Ovary (tissue), 9 donors: ENCODE results near the gene BLTP3B. TPM values are rescaled to one million over a fixed set of nuclear protein-coding genes. Genes with fewer than 3 reads are reported as not detected.

Source experiments
- DNase-seq, 5 donors: peaks; one replicate each; pipeline ENCODE4 v3.0.0-alpha.2; 2019 to 2020
- H3K27ac ChIP-seq, 2 donors: fragments of 200-600 bp; one replicate each; pipeline versions ENCODE4 v1.5.1 to v1.8.0; 2019 to 2022
- H3K27me3 ChIP-seq: fragments of 200-600 bp; one replicate; pipeline ENCODE4 v1.8.0; 2022
- H3K36me3 ChIP-seq: fragments of 200-600 bp; sonication (generic); one replicate; pipeline ENCODE4 v1.5.1; 2019
- H3K4me1 ChIP-seq: one replicate; pipeline ENCODE4 v1.8.1; 2013; ENCODE audit warnings: mild to moderate bottlenecking, moderate library complexity; ENCODE audit not compliant: insufficient read depth
- H3K4me3 ChIP-seq: fragments of 200-600 bp; sonication (generic); one replicate; pipeline ENCODE4 v1.5.1; 2017
- H3K9me3 ChIP-seq, 2 donors: fragments of 200-600 bp in 1 of 2; sonication (generic) in 1 of 2; one replicate each; pipeline versions ENCODE4 v1.5.1 to v1.8.1; 2013 to 2019; ENCODE audit warnings: mild to moderate bottlenecking in 1 of 2, moderate library complexity in 1 of 2
- EP300 ChIP-seq: sonication (generic); formaldehyde crosslinking; IDR thresholded peaks from one replicate; pipeline ENCODE4 v1.6.1; 2017; ENCODE audit warnings: antibody characterized with exemption
- POLR2A ChIP-seq: fragments of 450-650 bp; IDR thresholded peaks from one replicate; pipeline ENCODE4 v1.6.1; 2017; ENCODE audit warnings: antibody characterized with exemption, mild to moderate bottlenecking, moderate library complexity
- WGBS, 3 donors: extraction: QIAGEN DNeasy Blood & Tissue Kit in 1 of 3; methylation state at CpG; one replicate each; pipeline versions ENCODE4 v1.1.5 to v1.1.7; 2013 to 2017; 5-methylcytosine and 5-hydroxymethylcytosine counted together
- intact Hi-C, 4 donors: fragments of 100-400 bp; cut with DNase I; formaldehyde crosslinking; loops; one replicate each; pipeline versions ENCODE4 v1.11.0 to v1.15.1; 2022 to 2023
- polyA plus RNA-seq, 2 donors: library from polyadenylated mRNA; stranded (reverse); fragments of 200-250 nt in 1 of 2; fragments of 350-450 nt in 1 of 2; fragmentation: Illumina TruSeq in 1 of 2; extraction: RNeasy Lipid Tissue Mini Kit (QIAGEN cat#74804) in 1 of 2; gene quantifications; one replicate each; pipeline ENCODE4 v1.2.3, GENCODE V29; 2013 to 2014
- total RNA-seq, 7 donors: library from RNA; depleted of rRNA in 2 of 7; stranded (reverse); fragments of >200 nt in 2 of 7; fragmentation: NEBNext Ultra II Directional in 3 of 7; extraction: Animal tissue kit (Norgen Biotek cat#: 25700) in 3 of 7; gene quantifications; one replicate each; pipeline versions ENCODE4 v1.1.0 to v1.2.4, GENCODE V29; 2016 to 2023
- TF ChIP-seq, protein P1 (sequence below), 3 donors: fragments of 450-650 bp in 2 of 3; fragments of 200-600 bp in 1 of 3; IDR thresholded peaks; one replicate each; pipeline versions ENCODE4 v1.5.1 to v1.8.0; 2016 to 2022; ENCODE audit warnings: antibody characterized with exemption in 3 of 3, mild to moderate bottlenecking in 1 of 3
- donor health status: DM: no; HTN: no; CAD: no; lungs with moderate emphysema.
- donor health status: DM: no; HTN: no; CAD: no.
- donor health status: Bipolar disorder and iron deficiency.
- donor health status: DM: yes; HTN: yes; CAD: no.
- donor health status: DM: no; HTN: no; CAD: no.
- donor health status: DM: yes; HTN: yes; CAD: no.

The BLTP3B gene
- total and polyA plus RNA-seq, 9 donors: 6.5 to 25.6 (median 20.9) TPM

DNA sequence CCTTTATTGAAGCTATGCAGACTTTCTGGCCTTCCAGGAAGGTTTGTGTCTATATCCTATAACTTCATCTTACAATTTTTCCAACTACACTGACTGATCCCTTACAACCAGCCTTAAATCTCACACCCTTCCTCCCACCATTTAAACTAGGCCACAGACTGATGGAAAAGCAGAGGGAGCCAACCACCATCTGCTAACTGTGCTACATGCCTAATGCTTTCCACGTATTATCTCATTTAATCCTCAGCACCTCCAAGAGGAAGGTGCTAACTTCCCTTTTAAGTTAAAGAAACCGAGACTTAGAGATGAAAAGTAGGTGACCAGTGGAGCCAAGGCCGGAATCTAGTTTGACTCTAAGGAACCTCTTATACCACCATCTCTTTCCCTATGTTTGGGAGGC is 22.7 kb upstream of the BLTP3B start:
- WGBS, 3 donors: 93 to 96% (median 96%) methylated on average over 3 of the region's 3 CpGs
- no peak for TF ChIP-seq EP300
- TF ChIP-seq, protein P1, sequence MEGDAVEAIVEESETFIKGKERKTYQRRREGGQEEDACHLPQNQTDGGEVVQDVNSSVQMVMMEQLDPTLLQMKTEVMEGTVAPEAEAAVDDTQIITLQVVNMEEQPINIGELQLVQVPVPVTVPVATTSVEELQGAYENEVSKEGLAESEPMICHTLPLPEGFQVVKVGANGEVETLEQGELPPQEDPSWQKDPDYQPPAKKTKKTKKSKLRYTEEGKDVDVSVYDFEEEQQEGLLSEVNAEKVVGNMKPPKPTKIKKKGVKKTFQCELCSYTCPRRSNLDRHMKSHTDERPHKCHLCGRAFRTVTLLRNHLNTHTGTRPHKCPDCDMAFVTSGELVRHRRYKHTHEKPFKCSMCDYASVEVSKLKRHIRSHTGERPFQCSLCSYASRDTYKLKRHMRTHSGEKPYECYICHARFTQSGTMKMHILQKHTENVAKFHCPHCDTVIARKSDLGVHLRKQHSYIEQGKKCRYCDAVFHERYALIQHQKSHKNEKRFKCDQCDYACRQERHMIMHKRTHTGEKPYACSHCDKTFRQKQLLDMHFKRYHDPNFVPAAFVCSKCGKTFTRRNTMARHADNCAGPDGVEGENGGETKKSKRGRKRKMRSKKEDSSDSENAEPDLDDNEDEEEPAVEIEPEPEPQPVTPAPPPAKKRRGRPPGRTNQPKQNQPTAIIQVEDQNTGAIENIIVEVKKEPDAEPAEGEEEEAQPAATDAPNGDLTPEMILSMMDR (IDR thresholded peaks at IDR 0.05): no peak
- intact Hi-C loops: no loop called here

DNA sequence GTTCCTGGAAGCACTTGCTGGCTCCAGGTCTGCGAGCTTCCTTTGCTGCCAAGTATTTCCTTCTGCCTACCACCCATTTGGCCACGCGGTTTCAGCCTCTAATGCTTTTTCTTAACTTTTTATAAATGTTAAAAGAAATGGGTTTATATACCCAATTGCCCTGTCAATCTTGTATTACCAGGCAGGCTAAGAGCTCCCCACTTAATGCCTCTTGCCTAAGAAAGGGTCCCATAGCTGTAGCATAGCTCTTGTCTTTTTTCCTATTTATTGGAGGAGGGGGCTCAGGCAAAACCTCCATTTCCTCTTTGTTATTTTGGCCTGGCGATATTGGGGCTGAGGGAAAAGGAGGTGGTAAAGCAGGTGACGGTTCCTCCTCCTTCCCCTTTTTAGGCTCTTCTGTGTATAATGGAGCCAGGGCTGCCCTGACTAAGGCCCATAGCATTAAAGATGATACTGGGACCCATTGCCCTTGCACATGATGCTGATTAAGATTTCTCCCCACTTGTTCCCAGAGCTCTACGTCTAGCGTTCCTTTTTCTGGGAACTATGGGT is 21.6 kb upstream of the BLTP3B start:
- WGBS, 3 donors: 54 to 57% (median 55%) methylated on average over 7 of the region's 7 CpGs
- no peak overlapping the region for H3K4me3 ChIP-seq
- H3K27me3 ChIP-seq: no peaks in the 10 kb centered on the region
- no peaks in the 10 kb centered on the region for H3K36me3 ChIP-seq
- intact Hi-C loops: no loop called here
- H3K4me1 ChIP-seq: peaks cover 2% of the 10 kb centered on the region
- DNase-seq: no peak
- H3K27ac ChIP-seq: no peak overlapping the region
- TF ChIP-seq EP300: no peak
- TF ChIP-seq POLR2A: no peak
- TF ChIP-seq, protein P1 (IDR thresholded peaks at IDR 0.05): no peak
- no peaks in the 10 kb centered on the region for H3K9me3 ChIP-seq

More for the DNA sequence above, 22.7 kb upstream of the BLTP3B start:
- no peak overlapping the region for H3K4me3 ChIP-seq
- DNase-seq: no peak
- H3K27ac ChIP-seq: no peak overlapping the region
- H3K36me3 ChIP-seq: no peaks in the 10 kb centered on the region
- H3K4me1 ChIP-seq: peaks cover 2% of the 10 kb centered on the region
- no peaks in the 10 kb centered on the region for H3K27me3 ChIP-seq
- H3K9me3 ChIP-seq: no peaks in the 10 kb centered on the region

DNA sequence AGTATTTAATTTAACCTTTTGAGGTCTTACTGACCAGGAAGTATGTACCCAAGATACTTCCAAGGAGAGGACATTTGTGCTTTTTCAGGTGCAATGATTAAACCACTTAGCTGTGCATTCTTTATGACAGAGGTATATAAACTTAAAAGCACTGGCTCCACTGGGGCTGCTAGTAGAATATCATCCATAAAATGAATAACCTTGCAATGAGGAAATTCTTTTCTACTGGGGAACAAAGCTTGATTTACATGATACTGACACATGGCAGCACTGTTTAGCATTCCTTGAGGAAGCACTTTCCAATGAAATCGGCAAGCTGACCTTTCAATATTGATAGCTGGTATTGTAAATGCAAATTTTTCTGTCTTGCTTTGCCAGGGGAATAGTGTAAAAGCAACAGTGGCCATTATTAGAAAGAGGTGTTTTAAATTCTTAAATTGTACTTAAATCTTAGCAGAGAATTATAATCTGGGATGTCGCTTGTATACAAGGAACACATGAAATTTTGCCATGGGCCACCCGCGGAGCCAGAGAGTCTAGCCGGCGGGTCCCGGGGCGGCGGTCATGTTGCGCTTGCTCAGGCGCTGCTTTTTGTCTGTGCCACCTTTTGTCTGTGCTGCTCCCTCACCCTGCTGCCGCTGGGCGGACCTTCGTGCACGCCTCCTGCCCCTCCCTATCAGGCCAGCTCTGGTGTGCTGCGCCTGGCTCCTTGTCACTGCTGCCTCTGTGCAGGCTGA is 20.9 kb upstream of the BLTP3B start:
- intact Hi-C loops: no loop called here
- peaks cover 2% of the 10 kb centered on the region for H3K4me1 ChIP-seq
- no peak for TF ChIP-seq POLR2A
- TF ChIP-seq EP300: no peak
- TF ChIP-seq, protein P1 (IDR thresholded peaks at IDR 0.05): no peak
- no peak overlapping the region for H3K27ac ChIP-seq
- H3K36me3 ChIP-seq: no peaks in the 10 kb centered on the region
- H3K4me3 ChIP-seq: peak overlapping the region; percentile 5
- peak; percentile 32 to 55 (median 40) for DNase-seq
- H3K9me3 ChIP-seq: no peaks in the 10 kb centered on the region
- H3K27me3 ChIP-seq: no peaks in the 10 kb centered on the region
- 3 to 9% (median 7%) methylated on average over 16 of the region's 16 CpGs for WGBS, 3 donors

DNA sequence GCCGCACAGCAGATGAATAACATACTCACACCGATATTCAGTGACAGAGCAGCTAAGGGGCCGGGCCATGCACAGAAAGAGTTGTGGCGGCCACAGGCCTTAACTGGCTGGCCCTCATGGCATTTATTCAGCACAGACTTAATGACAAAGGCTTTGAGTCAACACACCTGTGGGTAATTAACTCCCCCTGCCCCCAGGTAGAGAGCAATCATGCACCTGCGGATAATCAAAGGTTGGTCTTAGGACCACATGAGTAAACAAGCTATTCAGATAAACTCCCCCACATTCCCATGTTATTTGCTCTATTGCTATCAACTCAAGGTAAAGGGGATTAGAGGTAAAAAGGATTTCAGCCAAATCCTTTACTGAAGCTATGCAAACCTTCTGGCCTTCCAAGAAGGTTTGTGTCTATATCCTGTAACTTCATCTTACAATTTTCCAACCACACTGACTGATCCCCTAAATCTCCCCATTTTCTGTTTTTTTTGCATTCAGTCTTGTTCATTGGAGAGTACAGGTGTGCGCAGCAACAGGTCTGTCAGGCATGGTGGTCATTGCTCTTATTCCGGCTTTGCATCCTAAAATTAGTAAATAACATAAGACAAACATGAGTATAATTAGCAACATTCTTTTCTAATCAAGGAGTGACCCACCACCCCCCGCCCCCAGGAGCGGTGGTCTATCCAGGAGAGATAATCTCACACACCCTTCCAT is 16.9 kb upstream of the BLTP3B start:
- Histone ChIP-seq H3K27ac (no peak overlapping the region), H3K36me3 (no peaks in the 10 kb centered on the region), H3K9me3 (no peaks in the 10 kb centered on the region), H3K4me1 (peaks cover 2% of the 10 kb centered on the region), H3K4me3 (no peak overlapping the region), H3K27me3 (no peaks in the 10 kb centered on the region)
- no peak for DNase-seq
- intact Hi-C loops: no loop called here
- WGBS, 3 donors: 84 to 88% (median 85%) methylated on average over 9 of the region's 9 CpGs
- TF ChIP-seq POLR2A: no peak
- TF ChIP-seq EP300: no peak
